H1 (cell line): ENCODE results near the gene LPAR2. TPM values are rescaled to one million over a fixed set of nuclear protein-coding genes. Genes with fewer than 3 reads are reported as not detected.

Source experiments
- CHD2 ChIP-seq: IDR thresholded peaks from 2 replicates; pipeline ENCODE4 v1.6.1; 2012; ENCODE audit warnings: low read length, improper control_type of control experiment
- EZH2 ChIP-seq: fragments of 200-600 bp; sonication (generic); IDR thresholded peaks from 2 replicates; pipeline ENCODE4 v1.7.1; 2012; ENCODE audit warnings: low read depth, mild to moderate bottlenecking, moderate library complexity, low read length, inconsistent platforms; ENCODE audit not compliant: severe bottlenecking
- MAFK ChIP-seq: IDR thresholded peaks from 2 replicates; pipeline ENCODE4 v1.6.1; 2012; ENCODE audit warnings: low read depth, mild to moderate bottlenecking, improper control_type of control experiment, low read length
- POLR2A ChIP-seq, 2 experiments: IDR thresholded peaks; 1 replicate in 1 of 2; 2 replicates in 1 of 2; pipeline ENCODE4 v1.6.1; 2011; ENCODE audit warnings: low read depth in 2 of 2, low read length in 2 of 2, mild to moderate bottlenecking in 2 of 2; ENCODE audit errors: control extremely low read depth in 1 of 2
- RFX5 ChIP-seq: IDR thresholded peaks from 2 replicates; pipeline ENCODE4 v1.6.1; 2011; ENCODE audit warnings: low read depth, low read length, improper control_type of control experiment, borderline replicate concordance
- SP2 ChIP-seq: IDR thresholded peaks from 2 replicates; pipeline ENCODE4 v1.6.1; 2012; ENCODE audit warnings: mild to moderate bottlenecking, low read length, inconsistent platforms
- polyA plus RNA-seq, 7 experiments: library from polyadenylated mRNA; depleted of rRNA in 3 of 7; stranded (reverse) in 5 of 7; unstranded in 2 of 7; fragments of >200 nt in 5 of 7; fragments of 200-250 nt in 2 of 7; gene quantifications; 1 replicate in 5 of 7; 2 replicates in 1 of 7; 4 replicates in 1 of 7; pipeline versions ENCODE4 v1.2.1 to v1.2.3, GENCODE V29; 2011 to 2013; ENCODE audit warnings: missing spikeins in 2 of 7, mixed read lengths in 2 of 7
- total RNA-seq: library from RNA; stranded (reverse); fragmentation: NEBNext Ultra II Directional; extraction: Animal tissue kit (Norgen Biotek cat#: 25700); gene quantifications from 2 replicates; pipeline ENCODE4 v1.2.1, GENCODE V29; 2021
- TF ChIP-seq, protein P1 (sequence below): fragments of 300-600 bp; sonication (generic); IDR thresholded peaks from 2 replicates; pipeline ENCODE4 v1.7.1; 2012; ENCODE audit warnings: low read length, moderate library complexity, mild to moderate bottlenecking, inconsistent platforms; ENCODE audit not compliant: insufficient replicate concordance
- TF ChIP-seq, protein P2 (sequence below): IDR thresholded peaks from 2 replicates; pipeline ENCODE4 v1.6.1; 2011; ENCODE audit warnings: low read depth, mild to moderate bottlenecking, low read length; ENCODE audit not compliant: insufficient read depth

The LPAR2 gene
- total and polyA plus RNA-seq, 2 of the 8 experiments (the other 6 are each of a cell fraction or from before 2014, with no cell fraction given), result 47.6 to 70.2 TPM

DNA sequence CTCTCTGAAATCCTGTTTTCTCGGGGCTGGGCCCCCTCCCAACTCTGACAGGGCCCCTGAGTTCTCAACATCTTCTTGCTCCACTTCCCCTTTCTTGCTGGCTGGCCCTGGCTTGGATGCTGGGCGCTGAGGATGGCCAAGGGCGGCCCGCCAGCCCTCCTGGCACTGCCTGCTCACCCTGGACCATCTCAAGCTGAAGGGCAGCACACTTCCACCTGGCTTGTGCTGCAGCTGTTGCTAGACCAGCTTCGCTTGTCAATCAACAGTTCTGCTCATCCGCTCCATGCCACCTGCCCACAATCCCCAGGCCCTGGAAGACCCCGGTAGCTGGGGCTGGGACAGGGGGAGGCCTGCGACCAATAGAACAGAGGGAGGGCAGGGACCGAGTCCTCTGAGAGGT lies 22.3 kb upstream of the LPAR2 start (continued):
- TF ChIP-seq, protein P1, sequence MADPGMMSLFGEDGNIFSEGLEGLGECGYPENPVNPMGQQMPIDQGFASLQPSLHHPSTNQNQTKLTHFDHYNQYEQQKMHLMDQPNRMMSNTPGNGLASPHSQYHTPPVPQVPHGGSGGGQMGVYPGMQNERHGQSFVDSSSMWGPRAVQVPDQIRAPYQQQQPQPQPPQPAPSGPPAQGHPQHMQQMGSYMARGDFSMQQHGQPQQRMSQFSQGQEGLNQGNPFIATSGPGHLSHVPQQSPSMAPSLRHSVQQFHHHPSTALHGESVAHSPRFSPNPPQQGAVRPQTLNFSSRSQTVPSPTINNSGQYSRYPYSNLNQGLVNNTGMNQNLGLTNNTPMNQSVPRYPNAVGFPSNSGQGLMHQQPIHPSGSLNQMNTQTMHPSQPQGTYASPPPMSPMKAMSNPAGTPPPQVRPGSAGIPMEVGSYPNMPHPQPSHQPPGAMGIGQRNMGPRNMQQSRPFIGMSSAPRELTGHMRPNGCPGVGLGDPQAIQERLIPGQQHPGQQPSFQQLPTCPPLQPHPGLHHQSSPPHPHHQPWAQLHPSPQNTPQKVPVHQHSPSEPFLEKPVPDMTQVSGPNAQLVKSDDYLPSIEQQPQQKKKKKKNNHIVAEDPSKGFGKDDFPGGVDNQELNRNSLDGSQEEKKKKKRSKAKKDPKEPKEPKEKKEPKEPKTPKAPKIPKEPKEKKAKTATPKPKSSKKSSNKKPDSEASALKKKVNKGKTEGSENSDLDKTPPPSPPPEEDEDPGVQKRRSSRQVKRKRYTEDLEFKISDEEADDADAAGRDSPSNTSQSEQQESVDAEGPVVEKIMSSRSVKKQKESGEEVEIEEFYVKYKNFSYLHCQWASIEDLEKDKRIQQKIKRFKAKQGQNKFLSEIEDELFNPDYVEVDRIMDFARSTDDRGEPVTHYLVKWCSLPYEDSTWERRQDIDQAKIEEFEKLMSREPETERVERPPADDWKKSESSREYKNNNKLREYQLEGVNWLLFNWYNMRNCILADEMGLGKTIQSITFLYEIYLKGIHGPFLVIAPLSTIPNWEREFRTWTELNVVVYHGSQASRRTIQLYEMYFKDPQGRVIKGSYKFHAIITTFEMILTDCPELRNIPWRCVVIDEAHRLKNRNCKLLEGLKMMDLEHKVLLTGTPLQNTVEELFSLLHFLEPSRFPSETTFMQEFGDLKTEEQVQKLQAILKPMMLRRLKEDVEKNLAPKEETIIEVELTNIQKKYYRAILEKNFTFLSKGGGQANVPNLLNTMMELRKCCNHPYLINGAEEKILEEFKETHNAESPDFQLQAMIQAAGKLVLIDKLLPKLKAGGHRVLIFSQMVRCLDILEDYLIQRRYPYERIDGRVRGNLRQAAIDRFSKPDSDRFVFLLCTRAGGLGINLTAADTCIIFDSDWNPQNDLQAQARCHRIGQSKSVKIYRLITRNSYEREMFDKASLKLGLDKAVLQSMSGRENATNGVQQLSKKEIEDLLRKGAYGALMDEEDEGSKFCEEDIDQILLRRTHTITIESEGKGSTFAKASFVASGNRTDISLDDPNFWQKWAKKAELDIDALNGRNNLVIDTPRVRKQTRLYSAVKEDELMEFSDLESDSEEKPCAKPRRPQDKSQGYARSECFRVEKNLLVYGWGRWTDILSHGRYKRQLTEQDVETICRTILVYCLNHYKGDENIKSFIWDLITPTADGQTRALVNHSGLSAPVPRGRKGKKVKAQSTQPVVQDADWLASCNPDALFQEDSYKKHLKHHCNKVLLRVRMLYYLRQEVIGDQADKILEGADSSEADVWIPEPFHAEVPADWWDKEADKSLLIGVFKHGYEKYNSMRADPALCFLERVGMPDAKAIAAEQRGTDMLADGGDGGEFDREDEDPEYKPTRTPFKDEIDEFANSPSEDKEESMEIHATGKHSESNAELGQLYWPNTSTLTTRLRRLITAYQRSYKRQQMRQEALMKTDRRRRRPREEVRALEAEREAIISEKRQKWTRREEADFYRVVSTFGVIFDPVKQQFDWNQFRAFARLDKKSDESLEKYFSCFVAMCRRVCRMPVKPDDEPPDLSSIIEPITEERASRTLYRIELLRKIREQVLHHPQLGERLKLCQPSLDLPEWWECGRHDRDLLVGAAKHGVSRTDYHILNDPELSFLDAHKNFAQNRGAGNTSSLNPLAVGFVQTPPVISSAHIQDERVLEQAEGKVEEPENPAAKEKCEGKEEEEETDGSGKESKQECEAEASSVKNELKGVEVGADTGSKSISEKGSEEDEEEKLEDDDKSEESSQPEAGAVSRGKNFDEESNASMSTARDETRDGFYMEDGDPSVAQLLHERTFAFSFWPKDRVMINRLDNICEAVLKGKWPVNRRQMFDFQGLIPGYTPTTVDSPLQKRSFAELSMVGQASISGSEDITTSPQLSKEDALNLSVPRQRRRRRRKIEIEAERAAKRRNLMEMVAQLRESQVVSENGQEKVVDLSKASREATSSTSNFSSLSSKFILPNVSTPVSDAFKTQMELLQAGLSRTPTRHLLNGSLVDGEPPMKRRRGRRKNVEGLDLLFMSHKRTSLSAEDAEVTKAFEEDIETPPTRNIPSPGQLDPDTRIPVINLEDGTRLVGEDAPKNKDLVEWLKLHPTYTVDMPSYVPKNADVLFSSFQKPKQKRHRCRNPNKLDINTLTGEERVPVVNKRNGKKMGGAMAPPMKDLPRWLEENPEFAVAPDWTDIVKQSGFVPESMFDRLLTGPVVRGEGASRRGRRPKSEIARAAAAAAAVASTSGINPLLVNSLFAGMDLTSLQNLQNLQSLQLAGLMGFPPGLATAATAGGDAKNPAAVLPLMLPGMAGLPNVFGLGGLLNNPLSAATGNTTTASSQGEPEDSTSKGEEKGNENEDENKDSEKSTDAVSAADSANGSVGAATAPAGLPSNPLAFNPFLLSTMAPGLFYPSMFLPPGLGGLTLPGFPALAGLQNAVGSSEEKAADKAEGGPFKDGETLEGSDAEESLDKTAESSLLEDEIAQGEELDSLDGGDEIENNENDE, result no peak
- TF ChIP-seq, protein P2, sequence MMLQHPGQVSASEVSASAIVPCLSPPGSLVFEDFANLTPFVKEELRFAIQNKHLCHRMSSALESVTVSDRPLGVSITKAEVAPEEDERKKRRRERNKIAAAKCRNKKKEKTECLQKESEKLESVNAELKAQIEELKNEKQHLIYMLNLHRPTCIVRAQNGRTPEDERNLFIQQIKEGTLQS, result no peak
- TF ChIP-seq SP2 (no peak), MAFK (no peak), CHD2 (no peak), EZH2 (no peak), POLR2A (IDR thresholded peaks at IDR 0.05; ENCODE audit: control extremely low read depth in 1 of 2, low read depth in 2 of 2, low read length in 2 of 2) (no peak), RFX5 (no peak)
